ENCODE results near the gene CNTNAP5. TPM values are rescaled to one million over a fixed set of nuclear protein-coding genes. Genes with fewer than 3 reads are reported as not detected.

The CNTNAP5 gene
- total and polyA plus RNA-seq, 2 donors (not counting 3 experiments of a cell fraction or from before 2014, with no cell fraction given) = not detected

DNA sequence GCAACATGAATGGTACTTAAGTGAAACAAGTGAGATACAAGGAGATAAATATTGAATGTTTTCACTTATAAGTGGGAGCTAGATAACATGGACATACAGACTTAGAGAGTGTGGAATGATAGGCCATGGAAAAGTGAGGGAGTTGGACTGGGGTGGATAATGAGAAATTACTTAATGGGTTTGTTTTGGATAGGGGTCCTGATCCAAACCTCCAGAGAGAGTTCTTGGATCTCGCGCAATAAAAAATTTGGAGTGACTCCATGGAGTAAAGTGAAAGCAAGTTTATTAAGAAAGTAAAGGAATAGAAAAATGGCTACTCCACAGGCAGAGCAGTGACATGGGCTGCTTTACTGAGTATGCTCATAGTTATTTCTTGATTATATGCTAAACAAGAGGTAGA, 508.9 kb downstream of the CNTNAP5 start:
- TF ChIP-seq JUN (IDR thresholded peaks at IDR 0.05; ENCODE audit: borderline replicate concordance, insufficient read depth, insufficient read length, low read depth) (no peak), GATA2 (IDR thresholded peaks at IDR 0.05; ENCODE audit: insufficient read depth, insufficient read length, low read depth, low read length) (no peak), FOS (IDR thresholded peaks at IDR 0.05; ENCODE audit: borderline replicate concordance, insufficient read depth, low read length) (no peak), POLR2AphosphoS5 (IDR thresholded peaks at IDR 0.05; ENCODE audit: insufficient read depth, low read depth, low read length) (no peak), MYC (IDR thresholded peaks at IDR 0.05; ENCODE audit: low read depth, low read length) (no peak), EZH2 (IDR thresholded peaks at IDR 0.05; ENCODE audit: borderline replicate concordance, low read depth, low read length, severe bottlenecking) (no peak), POLR2A (IDR thresholded peaks at IDR 0.05; ENCODE audit: low read depth, low read length) (no peak)
- TF ChIP-seq, protein P1, sequence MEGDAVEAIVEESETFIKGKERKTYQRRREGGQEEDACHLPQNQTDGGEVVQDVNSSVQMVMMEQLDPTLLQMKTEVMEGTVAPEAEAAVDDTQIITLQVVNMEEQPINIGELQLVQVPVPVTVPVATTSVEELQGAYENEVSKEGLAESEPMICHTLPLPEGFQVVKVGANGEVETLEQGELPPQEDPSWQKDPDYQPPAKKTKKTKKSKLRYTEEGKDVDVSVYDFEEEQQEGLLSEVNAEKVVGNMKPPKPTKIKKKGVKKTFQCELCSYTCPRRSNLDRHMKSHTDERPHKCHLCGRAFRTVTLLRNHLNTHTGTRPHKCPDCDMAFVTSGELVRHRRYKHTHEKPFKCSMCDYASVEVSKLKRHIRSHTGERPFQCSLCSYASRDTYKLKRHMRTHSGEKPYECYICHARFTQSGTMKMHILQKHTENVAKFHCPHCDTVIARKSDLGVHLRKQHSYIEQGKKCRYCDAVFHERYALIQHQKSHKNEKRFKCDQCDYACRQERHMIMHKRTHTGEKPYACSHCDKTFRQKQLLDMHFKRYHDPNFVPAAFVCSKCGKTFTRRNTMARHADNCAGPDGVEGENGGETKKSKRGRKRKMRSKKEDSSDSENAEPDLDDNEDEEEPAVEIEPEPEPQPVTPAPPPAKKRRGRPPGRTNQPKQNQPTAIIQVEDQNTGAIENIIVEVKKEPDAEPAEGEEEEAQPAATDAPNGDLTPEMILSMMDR (IDR thresholded peaks at IDR 0.05; ENCODE audit: extremely low read depth in 1 of 2, insufficient read depth in 1 of 2, low read depth in 1 of 2, low read length in 2 of 2) = no peak
- TF ChIP-seq, protein P2, sequence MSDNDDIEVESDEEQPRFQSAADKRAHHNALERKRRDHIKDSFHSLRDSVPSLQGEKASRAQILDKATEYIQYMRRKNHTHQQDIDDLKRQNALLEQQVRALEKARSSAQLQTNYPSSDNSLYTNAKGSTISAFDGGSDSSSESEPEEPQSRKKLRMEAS (IDR thresholded peaks at IDR 0.05; ENCODE audit: insufficient read depth, insufficient read length) = no peak
- ChIA-PET POLR2A (no interaction called here), CTCF (no interaction called here)
- intact Hi-C loops (cut with micrococcal nuclease) (no loop called here), dilution Hi-C loops (cut with MboI; ENCODE audit: extremely low pct_ligation_motif_present, low sequenced_read_pairs) (no loop called here)
- H3K79me2 ChIP-seq (ENCODE audit: control insufficient read depth, insufficient read depth, low read length) = no peaks in the 10 kb centered on the region
- H3K36me3 ChIP-seq (ENCODE audit: control insufficient read depth in 2 of 2, extremely low read depth in 1 of 2, insufficient read depth in 2 of 2, low read length in 2 of 2) = no peaks in the 10 kb centered on the region
- H4K20me1 ChIP-seq (replicated peaks; ENCODE audit: control insufficient read depth, extremely low read depth, insufficient read depth, low read length) = no peaks in the 10 kb centered on the region
- H3K9ac ChIP-seq (replicated peaks; ENCODE audit: extremely low read depth, insufficient read depth, low read length) = no peak overlapping the region
- H3K4me1 ChIP-seq (ENCODE audit: control insufficient read depth, extremely low read depth, insufficient read depth, low read length) = no peaks in the 10 kb centered on the region
- FAIRE-seq = no peak
- no TSS peak for BruUV-seq (replicated peaks)
- H2AFZ ChIP-seq (ENCODE audit: low read depth, low read length) = no peak overlapping the region
- H3K27ac ChIP-seq (ENCODE audit: insufficient read depth, low read depth, low read length) = no peak overlapping the region
- H3K9me3 ChIP-seq (replicated peaks; ENCODE audit: control insufficient read depth, insufficient read depth, low read length) = peaks cover 9% of the 10 kb centered on the region
- H3K4me3 ChIP-seq (replicated peaks in 1 of 3; ENCODE audit: insufficient read depth in 1 of 3, low read depth in 1 of 3, low read length in 3 of 3) = no peak overlapping the region
- H3K27me3 ChIP-seq (ENCODE audit: control insufficient read depth in 2 of 2, insufficient read depth in 2 of 2, low read length in 2 of 2) = no peaks in the 10 kb centered on the region
- H3K9me1 ChIP-seq (replicated peaks; ENCODE audit: control insufficient read depth, extremely low read depth, insufficient read depth, low read length) = no peaks in the 10 kb centered on the region
- H3K4me2 ChIP-seq (ENCODE audit: insufficient read depth, low read length) = no peak overlapping the region
- DNase-seq (ENCODE audit: low read depth, low spot score) = no peak

Data from endothelial cell of umbilical vein (primary cell).